HEK293 (cell line): ENCODE results near the gene PIANP.

Experiments
- BCL6B ChIP-seq: fragments of 450-650 bp; formaldehyde crosslinking; IDR thresholded peaks from 2 replicates; pipeline ENCODE4 v1.5.1; 2017; ENCODE audit warnings: missing biosample characterization, missing genetic modification characterization
- ELK4 ChIP-seq: IDR thresholded peaks from 2 replicates; pipeline ENCODE4 v1.6.1; 2011; ENCODE audit warnings: mild to moderate bottlenecking, low read depth, low read length, borderline replicate concordance
- INSM2 ChIP-seq: fragments of 450-650 bp; formaldehyde crosslinking; IDR thresholded peaks from 2 replicates; pipeline ENCODE4 v1.5.1; 2016; ENCODE audit warnings: missing biosample characterization, missing genetic modification characterization
- MEIS1 ChIP-seq: sonication (generic); formaldehyde crosslinking; IDR thresholded peaks from 2 replicates; pipeline ENCODE4 v1.8.1; 2022; ENCODE audit warnings: missing genetic modification reagents, mild to moderate bottlenecking, borderline replicate concordance
- PATZ1 ChIP-seq: fragments of 450-650 bp; formaldehyde crosslinking; IDR thresholded peaks from 2 replicates; pipeline ENCODE4 v1.5.1; 2016; ENCODE audit warnings: missing biosample characterization, missing genetic modification characterization
- PRDM1 ChIP-seq: fragments of 450-650 bp; formaldehyde crosslinking; IDR thresholded peaks from 2 replicates; pipeline ENCODE4; 2016; ENCODE audit warnings: missing biosample characterization, missing genetic modification characterization
- SP2 ChIP-seq: fragments of 450-650 bp; formaldehyde crosslinking; IDR thresholded peaks from 2 replicates; pipeline ENCODE4 v1.5.1; 2016; ENCODE audit warnings: missing biosample characterization, missing genetic modification characterization
- ZBTB1 ChIP-seq: fragments of 450-650 bp; formaldehyde crosslinking; IDR thresholded peaks from 2 replicates; pipeline ENCODE4 v1.5.1; 2016; ENCODE audit warnings: missing biosample characterization, missing genetic modification characterization
- ZBTB26 ChIP-seq: fragments of 450-650 bp; formaldehyde crosslinking; optimal IDR thresholded peaks from 2 replicates; pipeline ENCODE3; 2016; ENCODE audit warnings: missing biosample characterization, mild to moderate bottlenecking, missing genetic modification characterization
- ZFHX2 ChIP-seq: fragments of 450-650 bp; formaldehyde crosslinking; conservative IDR thresholded peaks from 2 replicates; pipeline ENCODE4 v1.5.1; 2016; ENCODE audit warnings: missing biosample characterization, missing genetic modification characterization
- ZNF133 ChIP-seq: fragments of 450-650 bp; formaldehyde crosslinking; IDR thresholded peaks from 2 replicates; pipeline ENCODE4 v1.5.1; 2016; ENCODE audit warnings: missing biosample characterization, missing genetic modification characterization
- ZNF16 ChIP-seq: fragments of 450-650 bp; formaldehyde crosslinking; IDR thresholded peaks from 2 replicates; pipeline ENCODE4 v1.5.1; 2016; ENCODE audit warnings: low read depth, missing biosample characterization, missing genetic modification characterization
- ZNF292 ChIP-seq: fragments of 450-650 bp; formaldehyde crosslinking; IDR thresholded peaks from 2 replicates; pipeline ENCODE4 v1.5.1; 2016; ENCODE audit warnings: low read depth, missing biosample characterization, missing genetic modification characterization, borderline replicate concordance
- ZNF324 ChIP-seq: fragments of 450-650 bp; formaldehyde crosslinking; IDR thresholded peaks from 2 replicates; pipeline ENCODE4 v1.5.1; 2016; ENCODE audit warnings: missing biosample characterization, missing genetic modification characterization
- ZNF366 ChIP-seq: fragments of 450-650 bp; formaldehyde crosslinking; conservative IDR thresholded peaks from 2 replicates; pipeline ENCODE4 v1.5.1; 2016; ENCODE audit warnings: missing biosample characterization, missing genetic modification characterization
- ZNF433 ChIP-seq: fragments of 450-650 bp; formaldehyde crosslinking; IDR thresholded peaks from 2 replicates; pipeline ENCODE4 v1.5.1; 2016; ENCODE audit warnings: missing biosample characterization, missing genetic modification characterization, low read depth
- ZNF488 ChIP-seq: fragments of 450-650 bp; formaldehyde crosslinking; IDR thresholded peaks from 2 replicates; pipeline ENCODE4 v1.5.1; 2016; ENCODE audit warnings: missing biosample characterization, missing genetic modification characterization
- ZNF514 ChIP-seq: fragments of 450-650 bp; formaldehyde crosslinking; IDR thresholded peaks from 2 replicates; pipeline ENCODE4 v1.5.1; 2016; ENCODE audit warnings: missing biosample characterization, missing genetic modification characterization
- ZNF555 ChIP-seq: fragments of 450-650 bp; formaldehyde crosslinking; conservative IDR thresholded peaks from 2 replicates; pipeline ENCODE4 v1.5.1; 2017; ENCODE audit warnings: missing biosample characterization, mild to moderate bottlenecking, missing genetic modification characterization, inconsistent platforms
- ZNF560 ChIP-seq: fragments of 450-650 bp; formaldehyde crosslinking; IDR thresholded peaks from 2 replicates; pipeline ENCODE4 v1.5.1; 2017; ENCODE audit warnings: missing biosample characterization, missing genetic modification characterization, borderline replicate concordance
- ZNF600 ChIP-seq: fragments of 450-650 bp; formaldehyde crosslinking; IDR thresholded peaks from 2 replicates; pipeline ENCODE4 v1.5.1; 2016; ENCODE audit warnings: missing biosample characterization, missing genetic modification characterization
- ZNF623 ChIP-seq: fragments of 450-650 bp; formaldehyde crosslinking; IDR thresholded peaks from 2 replicates; pipeline ENCODE4 v1.5.1; 2016; ENCODE audit warnings: missing biosample characterization, missing genetic modification characterization
- ZNF629 ChIP-seq: fragments of 450-650 bp; formaldehyde crosslinking; IDR thresholded peaks from 2 replicates; pipeline ENCODE4 v1.5.1; 2017; ENCODE audit warnings: missing biosample characterization, missing genetic modification characterization
- ZNF645 ChIP-seq: fragments of 450-650 bp; formaldehyde crosslinking; IDR thresholded peaks from 2 replicates; pipeline ENCODE4; 2016; ENCODE audit warnings: missing biosample characterization, missing genetic modification characterization
- ZNF670 ChIP-seq: fragments of 450-650 bp; formaldehyde crosslinking; IDR thresholded peaks from 2 replicates; pipeline ENCODE4 v1.5.1; 2016; ENCODE audit warnings: missing biosample characterization, missing genetic modification characterization, low read depth
- ZNF768 ChIP-seq: fragments of 450-650 bp; formaldehyde crosslinking; IDR thresholded peaks from 2 replicates; pipeline ENCODE4 v1.5.1; 2018; ENCODE audit warnings: missing biosample characterization, mild to moderate bottlenecking, missing genetic modification characterization
- ZNF776 ChIP-seq: fragments of 450-650 bp; formaldehyde crosslinking; IDR thresholded peaks from 2 replicates; pipeline ENCODE4 v1.5.0; 2017; ENCODE audit warnings: missing biosample characterization, missing genetic modification characterization, borderline replicate concordance
- ZNF785 ChIP-seq: fragments of 450-650 bp; formaldehyde crosslinking; IDR thresholded peaks from 2 replicates; pipeline ENCODE4 v1.5.1; 2016; ENCODE audit warnings: missing biosample characterization, missing genetic modification characterization
- ZNF792 ChIP-seq: fragments of 450-650 bp; formaldehyde crosslinking; IDR thresholded peaks from 2 replicates; pipeline ENCODE4 v1.5.1; 2016; ENCODE audit warnings: missing biosample characterization, missing genetic modification characterization
- ZSCAN23 ChIP-seq: fragments of 450-650 bp; formaldehyde crosslinking; IDR thresholded peaks from 2 replicates; pipeline ENCODE4 v1.5.1; 2016; ENCODE audit warnings: missing biosample characterization, missing genetic modification characterization
- ZXDB ChIP-seq: fragments of 450-650 bp; formaldehyde crosslinking; IDR thresholded peaks from 2 replicates; pipeline ENCODE4 v1.5.1; 2016; ENCODE audit warnings: missing biosample characterization, missing genetic modification characterization

PIANP gene

GRCh38 chr12:6723607-6724408, 23.2 kb upstream of the PIANP start, which contains the start of gene COPS7A (continued):
- TF ChIP-seq ELK4 (peak; percentile 92), ZNF670 (tag by site-specific recombination) (no peak), ZSCAN23 (tag by site-specific recombination) (no peak), ZNF560 (no peak), ZNF16 (no peak), ZNF292 (tag by site-specific recombination) (no peak), ZNF645 (tag by site-specific recombination) (no peak), ZBTB26 (tag by site-specific recombination) (peak; percentile 65), ZBTB1 (tag by site-specific recombination) (0 out of 2 replicates have a peak, but pooled peaks have one; percentile 42), PRDM1 (tag by site-specific recombination) (peak; percentile 83), PATZ1 (tag by site-specific recombination) (peak; percentile 99), ZNF133 (tag by site-specific recombination) (no peak), ZNF768 (tag by site-specific recombination) (no peak; the same call in 1 of the 2 replicates), BCL6B (tag by site-specific recombination) (no peak), SP2 (tag by site-specific recombination) (peak; percentile 98), ZNF366 (tag by site-specific recombination) (peak; percentile 92), INSM2 (tag by site-specific recombination) (peak; percentile 78; the same call in 1 of the 2 replicates), ZNF324 (tag by site-specific recombination) (peak; percentile 20; the same call in 1 of the 2 replicates), ZNF792 (no peak; the same call in 1 of the 2 replicates), ZNF600 (peak; percentile 74), ZFHX2 (peak; percentile 85), ZNF433 (tag by site-specific recombination) (no peak), ZNF623 (tag by site-specific recombination) (no peak), MEIS1 (no peak), ZXDB (tag by site-specific recombination) (peak; percentile 94), ZNF555 (tag by site-specific recombination) (no peak), ZNF514 (tag by site-specific recombination) (no peak), ZNF488 (tag by site-specific recombination) (no peak), ZNF785 (tag by site-specific recombination) (no peak), ZNF776 (no peak), ZNF629 (peak; percentile 96)
